GM19023 (cell line): ENCODE measurements around the gene SYVN1.
"Not testable (repeated sequence)": the region's sequence is repeated elsewhere in the genome, so short reads cannot be mapped to it uniquely, and the experiment has no call there.

Source experiments
- ATAC-seq: cut with Tn5 transposase; IDR thresholded peaks from one replicate; pipeline ENCODE4 v1.9.1; 2021; ENCODE audit warnings: mild to moderate bottlenecking, moderate library complexity; ENCODE audit not compliant: unreplicated experiment

Gene SYVN1

GRCh38 chr11:65151331-65151899 lies 17.1 kb upstream of the SYVN1 start:
- ATAC-seq = no peak

- ATAC-seq = no peak
These were observed 16.4 kb upstream of the SYVN1 start for GRCh38 chr11:65150509-65151299.

GRCh38 chr11:65150131-65150508 lies 15.8 kb upstream of the SYVN1 start:
- ATAC-seq = not testable (repeated sequence)

GRCh38 chr11:65148657-65149056 lies 14.3 kb upstream of the SYVN1 start:
- no peak for ATAC-seq

- no peak for ATAC-seq
These were observed 13.2 kb upstream of the SYVN1 start for GRCh38 chr11:65147352-65148075.

GRCh38 chr11:65141896-65142494 lies 7.7 kb upstream of the SYVN1 start:
- no peak for ATAC-seq

- ATAC-seq = no peak
These were observed 2.3 kb upstream of the SYVN1 start for GRCh38 chr11:65136515-65137096.

GRCh38 chr11:65135633-65136145 lies 1.4 kb upstream of the SYVN1 start:
- ATAC-seq = no peak

GRCh38 chr11:65134952-65135632 lies 773 bp upstream of the SYVN1 start:
- ATAC-seq = peak; percentile 65

GRCh38 chr11:65133724-65134123 lies 595 bp downstream of the SYVN1 start:
- ATAC-seq = no peak

- ATAC-seq = no peak
These were observed 1.2 kb downstream of the SYVN1 start for GRCh38 chr11:65132988-65133700.

- ATAC-seq = peak; percentile 36
These were observed 1.9 kb downstream of the SYVN1 start for GRCh38 chr11:65132238-65132987.

- ATAC-seq = no peak
These were observed 2.5 kb downstream of the SYVN1 start for GRCh38 chr11:65131895-65132237.

GRCh38 chr11:65131417-65131776 lies 2.9 kb downstream of the SYVN1 start:
- no peak for ATAC-seq

- ATAC-seq = no peak
These were observed 3.5 kb downstream of the SYVN1 start for GRCh38 chr11:65130631-65131416.

GRCh38 chr11:65129649-65130441 lies 4.5 kb downstream of the SYVN1 start:
- no peak for ATAC-seq
